GM18873 (cell line): ENCODE results near the gene KDM4C.

Experiments used
- ATAC-seq: cut with Tn5 transposase; IDR thresholded peaks from one replicate; pipeline ENCODE4 v1.9.1; 2021; ENCODE audit warnings: mild to moderate bottlenecking, moderate library complexity, moderate number of reproducible peaks; ENCODE audit not compliant: unreplicated experiment, low FRiP score

KDM4C gene

GRCh38 chr9:7150153-7150890, 392.5 kb downstream of the KDM4C start:
- ATAC-seq = no peak

- no peak for ATAC-seq
These were observed 395.4 kb downstream of the KDM4C start for GRCh38 chr9:7153134-7153533.

GRCh38 chr9:7153566-7153965, 395.8 kb downstream of the KDM4C start:
- no peak for ATAC-seq

- no peak for ATAC-seq
These were observed 396.3 kb downstream of the KDM4C start for GRCh38 chr9:7154003-7154619.

GRCh38 chr9:7154650-7155049, 396.9 kb downstream of the KDM4C start:
- no peak for ATAC-seq

- ATAC-seq = no peak
These were observed 403.7 kb downstream of the KDM4C start for GRCh38 chr9:7161469-7161868.

- ATAC-seq = no peak
These were observed 406.2 kb downstream of the KDM4C start for GRCh38 chr9:7163932-7164331.

GRCh38 chr9:7164440-7165330, 406.9 kb downstream of the KDM4C start:
- no peak for ATAC-seq

- ATAC-seq = no peak
These were observed 407.7 kb downstream of the KDM4C start for GRCh38 chr9:7165331-7165975.

- no peak for ATAC-seq
These were observed 408.3 kb downstream of the KDM4C start for GRCh38 chr9:7166074-7166473.

GRCh38 chr9:7169717-7170389, 412.1 kb downstream of the KDM4C start:
- ATAC-seq = no peak

GRCh38 chr9:7171396-7172153, 413.8 kb downstream of the KDM4C start:
- ATAC-seq = no peak

GRCh38 chr9:7172154-7173115, 414.7 kb downstream of the KDM4C start:
- no peak for ATAC-seq

- no peak for ATAC-seq
These were observed 415.4 kb downstream of the KDM4C start for GRCh38 chr9:7173139-7173538.

- ATAC-seq = no peak
These were observed 416.5 kb downstream of the KDM4C start for GRCh38 chr9:7174301-7174700.

GRCh38 chr9:7174884-7175283, 417.1 kb downstream of the KDM4C start:
- ATAC-seq = no peak

- no peak for ATAC-seq
These were observed 418.8 kb downstream of the KDM4C start for GRCh38 chr9:7176561-7176960.

- no peak for ATAC-seq
These were observed 419.6 kb downstream of the KDM4C start for GRCh38 chr9:7177383-7177782.
